DOHH2 (cell line): ENCODE measurements around the gene ELFN1.

Experiments
- EZH2phosphoT487 ChIP-seq: fragments of 200-600 bp; sonication (generic); IDR thresholded peaks from 2 replicates; pipeline ENCODE4 v1.6.1; 2017; ENCODE audit warnings: borderline replicate concordance, mild to moderate bottlenecking, antibody characterized with exemption, low read length, moderate library complexity, mixed read lengths
- TF ChIP-seq, protein P1 (sequence below): fragments of 200-600 bp; sonication (generic); IDR thresholded peaks from one replicate; pipeline ENCODE4 v1.5.1; 2014; ENCODE audit warnings: antibody characterized with exemption, mild to moderate bottlenecking, low read depth, low read length; ENCODE audit not compliant: poor library complexity, severe bottlenecking

DNA sequence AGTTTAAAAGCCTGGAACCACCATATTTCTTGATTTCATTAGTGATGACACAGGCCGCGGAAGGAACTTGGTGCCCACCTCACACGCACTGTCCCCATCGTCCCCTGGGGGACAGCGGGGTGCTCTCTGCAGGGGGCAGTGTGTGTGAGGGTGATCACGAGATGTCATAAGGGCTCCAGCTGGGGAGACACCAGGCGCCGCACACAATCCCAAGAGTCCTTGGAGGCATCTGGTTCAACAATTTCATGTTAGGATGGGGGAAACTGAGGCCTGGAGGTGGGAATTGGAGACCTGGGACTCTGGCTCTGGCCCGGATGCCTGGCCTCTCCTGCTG, 66.4 kb downstream of the ELFN1 start:
- TF ChIP-seq, protein P1, sequence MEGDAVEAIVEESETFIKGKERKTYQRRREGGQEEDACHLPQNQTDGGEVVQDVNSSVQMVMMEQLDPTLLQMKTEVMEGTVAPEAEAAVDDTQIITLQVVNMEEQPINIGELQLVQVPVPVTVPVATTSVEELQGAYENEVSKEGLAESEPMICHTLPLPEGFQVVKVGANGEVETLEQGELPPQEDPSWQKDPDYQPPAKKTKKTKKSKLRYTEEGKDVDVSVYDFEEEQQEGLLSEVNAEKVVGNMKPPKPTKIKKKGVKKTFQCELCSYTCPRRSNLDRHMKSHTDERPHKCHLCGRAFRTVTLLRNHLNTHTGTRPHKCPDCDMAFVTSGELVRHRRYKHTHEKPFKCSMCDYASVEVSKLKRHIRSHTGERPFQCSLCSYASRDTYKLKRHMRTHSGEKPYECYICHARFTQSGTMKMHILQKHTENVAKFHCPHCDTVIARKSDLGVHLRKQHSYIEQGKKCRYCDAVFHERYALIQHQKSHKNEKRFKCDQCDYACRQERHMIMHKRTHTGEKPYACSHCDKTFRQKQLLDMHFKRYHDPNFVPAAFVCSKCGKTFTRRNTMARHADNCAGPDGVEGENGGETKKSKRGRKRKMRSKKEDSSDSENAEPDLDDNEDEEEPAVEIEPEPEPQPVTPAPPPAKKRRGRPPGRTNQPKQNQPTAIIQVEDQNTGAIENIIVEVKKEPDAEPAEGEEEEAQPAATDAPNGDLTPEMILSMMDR = no peak
- no peak for TF ChIP-seq EZH2phosphoT487
